ENCODE results near the gene OSTN. TPM values are rescaled to one million over a fixed set of nuclear protein-coding genes. Genes with fewer than 3 reads are reported as not detected.

The OSTN gene
- total RNA-seq, 1 experiment from 2014 or later, result not detected

DNA sequence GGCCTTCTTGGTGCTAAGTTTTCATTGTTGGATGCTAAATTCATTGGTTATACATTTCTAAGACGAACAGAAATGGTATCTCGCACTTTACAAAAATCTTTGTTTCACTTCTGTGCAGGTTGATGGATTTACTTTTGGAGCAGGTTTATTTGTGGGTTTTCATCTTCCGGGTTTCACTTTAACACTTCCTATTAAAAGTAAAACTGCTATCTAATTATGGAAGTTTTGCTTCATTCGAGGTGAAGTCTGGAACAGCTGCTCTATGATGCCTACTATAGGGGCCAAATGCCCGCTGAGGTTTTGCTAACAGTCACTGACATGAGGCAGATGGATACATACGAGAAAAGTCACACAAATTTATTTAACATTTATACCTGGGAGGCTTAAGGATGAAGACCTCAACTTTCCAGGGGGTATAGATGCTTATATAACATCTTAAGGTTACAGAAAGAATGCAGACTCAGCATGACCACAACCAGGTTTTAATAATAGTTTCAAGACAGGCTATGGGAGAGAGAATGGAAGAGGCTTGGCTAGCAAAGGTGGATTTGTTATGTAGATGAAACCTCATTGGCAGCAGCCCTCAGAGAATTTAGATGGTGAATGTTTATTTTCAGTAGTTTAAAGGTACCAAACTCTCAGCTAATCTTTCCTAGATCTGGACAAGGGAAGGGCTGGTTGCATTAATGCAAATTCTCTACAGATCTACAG lies 54.2 kb downstream of the OSTN start:
- Histone ChIP-seq H3K9me2 (replicated peaks; ENCODE audit: insufficient read depth, low read length) (no peaks in the 10 kb centered on the region), H3K4me3 (ENCODE audit: low read length) (no peak overlapping the region), H3K36me3 (ENCODE audit: insufficient read depth, low read length) (no peaks in the 10 kb centered on the region), H3K4me2 (ENCODE audit: low read depth, low read length, poor library complexity, severe bottlenecking) (no peak overlapping the region), H3K9ac (ENCODE audit: low read length) (no peak overlapping the region), H2AFZ (ENCODE audit: low read length) (no peak overlapping the region), H4K20me1 (ENCODE audit: insufficient read depth, low read depth, low read length) (no peaks in the 10 kb centered on the region), H3K4me1 (ENCODE audit: low read length) (no peaks in the 10 kb centered on the region), H3K9me3 (ENCODE audit: low read length) (peaks cover 6% of the 10 kb centered on the region), H3K79me2 (ENCODE audit: low read length) (no peaks in the 10 kb centered on the region), H3K27ac (ENCODE audit: low read length) (no peak overlapping the region), H3K27me3 (ENCODE audit: low read length) (no peaks in the 10 kb centered on the region)
- no peak for DNase-seq

DNA sequence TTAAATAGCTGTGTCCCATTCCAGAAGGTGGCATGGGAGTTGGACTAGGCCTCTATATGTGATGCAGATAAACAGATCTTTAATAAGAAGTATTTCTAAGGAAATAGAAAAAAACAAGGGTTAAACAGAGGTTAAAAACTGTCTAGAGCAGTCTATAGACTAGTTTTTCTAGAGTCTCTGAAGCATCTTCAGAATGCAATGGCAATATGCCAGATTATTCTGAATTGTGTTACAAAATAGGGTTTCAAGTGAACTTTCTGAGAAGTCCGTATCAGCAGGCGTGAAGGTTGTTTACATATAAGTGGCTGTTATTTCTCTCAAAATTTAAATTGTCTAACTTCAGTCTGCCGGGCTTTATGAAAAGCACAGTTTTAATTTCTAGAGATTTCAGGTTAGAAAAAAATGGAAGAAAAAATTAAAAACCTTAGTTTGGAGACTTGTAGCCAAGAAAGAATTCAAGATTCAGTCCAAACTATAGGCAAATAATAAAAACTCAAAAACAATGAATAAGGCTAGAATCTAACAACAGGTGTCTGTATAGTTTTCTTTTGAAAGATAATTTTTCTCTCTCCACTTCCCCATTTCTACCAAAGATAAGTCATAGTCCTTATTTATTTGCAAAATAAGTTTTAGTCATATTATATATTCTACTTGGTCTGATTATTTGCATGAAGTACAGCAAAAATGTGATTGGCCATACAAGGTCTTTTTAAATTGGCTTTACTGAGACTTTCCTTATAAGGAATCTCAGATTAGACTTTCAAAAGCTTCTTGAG lies 55.2 kb downstream of the OSTN start:
- no peak for DNase-seq
- H3K4me3 ChIP-seq (ENCODE audit: low read length), result no peak overlapping the region
- H3K27me3 ChIP-seq (ENCODE audit: low read length), result no peaks in the 10 kb centered on the region
- no peaks in the 10 kb centered on the region for H4K20me1 ChIP-seq (ENCODE audit: insufficient read depth, low read depth, low read length)
- no peak overlapping the region for H3K4me2 ChIP-seq (ENCODE audit: low read depth, low read length, poor library complexity, severe bottlenecking)
- H3K9me2 ChIP-seq (replicated peaks; ENCODE audit: insufficient read depth, low read length), result no peaks in the 10 kb centered on the region
- no peaks in the 10 kb centered on the region for H3K4me1 ChIP-seq (ENCODE audit: low read length)
- H3K9me3 ChIP-seq (ENCODE audit: low read length), result peaks cover 6% of the 10 kb centered on the region
- H2AFZ ChIP-seq (ENCODE audit: low read length), result no peak overlapping the region
- no peaks in the 10 kb centered on the region for H3K36me3 ChIP-seq (ENCODE audit: insufficient read depth, low read length)
- no peaks in the 10 kb centered on the region for H3K79me2 ChIP-seq (ENCODE audit: low read length)
- no peak overlapping the region for H3K9ac ChIP-seq (ENCODE audit: low read length)
- no peak overlapping the region for H3K27ac ChIP-seq (ENCODE audit: low read length)

DNA sequence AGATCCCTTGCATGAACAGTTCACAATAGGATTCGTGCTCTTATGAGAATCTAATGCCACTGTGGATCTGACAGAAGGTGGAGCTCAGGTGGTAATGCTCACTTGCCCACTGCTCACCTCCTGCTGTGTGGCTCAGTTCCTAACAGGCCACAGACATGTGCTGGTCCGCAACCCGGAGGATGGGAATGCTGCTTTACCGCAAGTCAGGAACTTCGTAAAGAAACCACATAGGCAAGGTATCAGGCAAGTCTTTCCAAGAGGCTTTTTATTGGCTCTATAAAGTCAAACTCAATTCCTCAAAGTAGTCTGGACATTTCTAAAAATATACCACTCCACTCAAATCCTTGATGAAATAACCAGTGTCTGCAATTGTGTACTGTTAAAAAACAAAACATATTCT lies 56.1 kb downstream of the OSTN start:
- peaks cover 6% of the 10 kb centered on the region for H3K9me3 ChIP-seq (ENCODE audit: low read length)
- no peak overlapping the region for H3K9ac ChIP-seq (ENCODE audit: low read length)
- no peak overlapping the region for H3K4me3 ChIP-seq (ENCODE audit: low read length)
- no peak overlapping the region for H3K27ac ChIP-seq (ENCODE audit: low read length)
- no peaks in the 10 kb centered on the region for H3K4me1 ChIP-seq (ENCODE audit: low read length)
- no peaks in the 10 kb centered on the region for H3K9me2 ChIP-seq (replicated peaks; ENCODE audit: insufficient read depth, low read length)
- H3K79me2 ChIP-seq (ENCODE audit: low read length), result no peaks in the 10 kb centered on the region
- H3K36me3 ChIP-seq (ENCODE audit: insufficient read depth, low read length), result no peaks in the 10 kb centered on the region
- H3K4me2 ChIP-seq (ENCODE audit: low read depth, low read length, poor library complexity, severe bottlenecking), result no peak overlapping the region
- H2AFZ ChIP-seq (ENCODE audit: low read length), result no peak overlapping the region
- no peaks in the 10 kb centered on the region for H3K27me3 ChIP-seq (ENCODE audit: low read length)
- no peak for DNase-seq
- no peaks in the 10 kb centered on the region for H4K20me1 ChIP-seq (ENCODE audit: insufficient read depth, low read depth, low read length)

DNA sequence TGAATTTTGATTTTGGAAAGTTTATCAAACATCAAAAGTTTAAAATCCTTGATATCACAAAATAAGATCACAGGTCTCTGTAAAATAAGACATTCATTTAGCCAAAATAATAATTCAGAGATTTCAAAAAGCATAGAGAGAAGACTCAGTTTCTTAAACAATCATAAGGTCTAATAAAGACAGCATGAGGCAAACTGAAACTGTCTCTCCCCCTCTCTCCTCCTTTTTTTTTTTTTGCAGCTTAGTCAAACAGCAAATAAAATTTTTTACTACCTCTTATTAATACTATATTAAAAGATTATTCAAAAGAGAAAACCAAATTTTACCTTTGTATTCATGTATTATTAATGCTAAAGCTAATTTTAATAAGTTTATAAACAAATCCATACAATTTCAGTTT lies 57.4 kb downstream of the OSTN start:
- Histone ChIP-seq H3K36me3 (ENCODE audit: insufficient read depth, low read length) (no peaks in the 10 kb centered on the region), H3K9me3 (ENCODE audit: low read length) (peaks cover 11% of the 10 kb centered on the region), H3K27me3 (ENCODE audit: low read length) (no peaks in the 10 kb centered on the region), H3K9ac (ENCODE audit: low read length) (no peak overlapping the region), H3K4me2 (ENCODE audit: low read depth, low read length, poor library complexity, severe bottlenecking) (no peak overlapping the region), H4K20me1 (ENCODE audit: insufficient read depth, low read depth, low read length) (no peaks in the 10 kb centered on the region), H3K4me1 (ENCODE audit: low read length) (no peaks in the 10 kb centered on the region), H3K27ac (ENCODE audit: low read length) (no peak overlapping the region), H3K9me2 (replicated peaks; ENCODE audit: insufficient read depth, low read length) (no peaks in the 10 kb centered on the region), H3K79me2 (ENCODE audit: low read length) (no peaks in the 10 kb centered on the region), H2AFZ (ENCODE audit: low read length) (no peak overlapping the region), H3K4me3 (ENCODE audit: low read length) (no peak overlapping the region)
- no peak for DNase-seq

DNA sequence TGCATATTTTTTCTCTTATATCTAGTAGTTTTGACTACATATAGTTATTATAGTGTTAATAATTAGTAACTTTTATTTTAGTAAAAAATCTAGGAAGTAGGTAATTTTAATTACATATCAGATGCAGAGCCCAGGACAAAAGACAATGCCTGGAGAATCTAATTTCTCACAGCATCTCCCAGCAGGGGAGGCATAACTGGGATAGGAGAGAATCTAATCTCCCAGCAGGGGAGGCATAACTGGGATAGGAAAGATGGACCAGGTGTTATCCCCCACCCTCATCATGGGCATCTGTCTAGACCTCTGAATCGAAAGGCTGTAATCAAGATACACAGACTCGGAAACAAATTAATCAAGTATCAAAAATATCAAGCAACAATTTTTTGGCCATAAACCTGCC lies 58.2 kb downstream of the OSTN start:
- Histone ChIP-seq H3K4me3 (ENCODE audit: low read length) (no peak overlapping the region), H3K9ac (ENCODE audit: low read length) (no peak overlapping the region), H3K9me3 (ENCODE audit: low read length) (peaks cover 13% of the 10 kb centered on the region), H3K27ac (ENCODE audit: low read length) (no peak overlapping the region), H3K27me3 (ENCODE audit: low read length) (no peaks in the 10 kb centered on the region), H3K9me2 (replicated peaks; ENCODE audit: insufficient read depth, low read length) (no peaks in the 10 kb centered on the region), H2AFZ (ENCODE audit: low read length) (no peak overlapping the region), H3K79me2 (ENCODE audit: low read length) (no peaks in the 10 kb centered on the region), H3K36me3 (ENCODE audit: insufficient read depth, low read length) (no peaks in the 10 kb centered on the region), H3K4me1 (ENCODE audit: low read length) (no peaks in the 10 kb centered on the region), H3K4me2 (ENCODE audit: low read depth, low read length, poor library complexity, severe bottlenecking) (no peak overlapping the region), H4K20me1 (ENCODE audit: insufficient read depth, low read depth, low read length) (no peaks in the 10 kb centered on the region)
- DNase-seq, result no peak

DNA sequence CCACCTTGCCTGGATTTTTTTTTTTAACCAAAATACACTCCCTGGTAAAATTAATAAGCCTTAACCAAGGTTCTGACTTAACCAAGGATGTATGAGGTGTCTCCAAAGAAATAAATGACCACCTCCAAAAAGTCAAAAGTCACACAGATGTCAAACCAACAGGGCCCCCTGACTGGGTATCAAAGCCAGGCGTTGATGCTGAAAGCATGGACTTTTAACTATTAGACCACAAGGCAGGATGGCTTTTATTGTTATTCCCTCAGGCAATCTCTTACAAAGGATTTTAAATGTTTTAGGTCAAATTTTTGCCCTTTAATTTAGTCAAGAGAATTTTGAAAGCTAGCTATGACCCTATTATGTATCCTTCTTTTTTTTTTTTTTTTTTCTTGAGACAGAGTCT lies 60.4 kb downstream of the OSTN start:
- Histone ChIP-seq H3K4me1 (ENCODE audit: low read length) (no peaks in the 10 kb centered on the region), H3K4me2 (ENCODE audit: low read depth, low read length, poor library complexity, severe bottlenecking) (no peak overlapping the region)

DNA sequence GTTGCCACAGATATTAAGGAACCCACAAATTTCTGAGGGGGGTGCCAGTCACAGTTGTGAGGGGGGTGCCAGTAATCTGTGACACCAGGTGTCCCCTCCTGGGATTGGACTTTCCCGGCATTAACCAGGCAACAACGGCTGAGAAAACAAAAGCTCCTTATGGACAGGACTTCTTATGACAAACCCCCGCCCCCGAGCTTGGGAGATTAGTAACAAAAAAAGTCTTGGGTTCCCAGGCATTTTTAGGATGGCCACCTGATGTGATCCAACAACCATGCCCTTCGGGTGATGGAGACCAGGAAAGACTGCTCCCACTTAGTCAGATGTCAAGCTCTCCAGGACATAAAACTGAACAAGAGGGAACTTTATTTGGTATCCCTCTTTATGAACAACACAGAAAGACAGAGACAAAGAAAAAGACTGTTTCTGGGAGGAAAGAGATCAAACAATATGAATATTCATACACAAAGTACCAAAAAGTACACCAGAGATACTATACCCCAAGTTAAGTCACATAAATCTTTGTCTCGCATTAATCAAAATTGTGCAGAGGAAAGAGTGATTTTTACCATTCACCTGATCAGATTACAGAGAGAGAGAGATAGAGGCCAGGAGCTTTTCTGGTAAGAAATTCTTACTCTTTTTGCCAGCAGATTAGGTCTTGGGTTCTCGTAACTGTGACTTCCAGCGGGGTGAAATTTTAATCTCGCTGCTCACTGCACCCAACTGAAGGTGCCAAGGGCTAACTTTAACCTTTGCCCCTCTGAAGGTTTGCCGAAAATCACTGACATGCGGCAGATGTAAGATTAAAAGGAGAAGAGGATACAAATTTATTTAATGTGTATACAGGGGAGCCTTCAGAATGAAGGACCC lies 61.6 kb downstream of the OSTN start:
- Histone ChIP-seq H3K36me3 (ENCODE audit: insufficient read depth, low read length) (no peaks in the 10 kb centered on the region), H3K9me3 (ENCODE audit: low read length) (peaks cover 23% of the 10 kb centered on the region), H3K9me2 (replicated peaks; ENCODE audit: insufficient read depth, low read length) (no peaks in the 10 kb centered on the region), H2AFZ (ENCODE audit: low read length) (no peak overlapping the region), H3K27ac (ENCODE audit: low read length) (no peak overlapping the region), H3K4me2 (ENCODE audit: low read depth, low read length, poor library complexity, severe bottlenecking) (no peak overlapping the region), H3K27me3 (ENCODE audit: low read length) (no peaks in the 10 kb centered on the region), H3K4me1 (ENCODE audit: low read length) (no peaks in the 10 kb centered on the region), H4K20me1 (ENCODE audit: insufficient read depth, low read depth, low read length) (no peaks in the 10 kb centered on the region), H3K9ac (ENCODE audit: low read length) (no peak overlapping the region), H3K79me2 (ENCODE audit: low read length) (no peaks in the 10 kb centered on the region), H3K4me3 (ENCODE audit: low read length) (no peak overlapping the region)
- DNase-seq, result no peak

More for the DNA sequence above, 60.4 kb downstream of the OSTN start:
- no peak overlapping the region for H2AFZ ChIP-seq (ENCODE audit: low read length)
- peaks cover 23% of the 10 kb centered on the region for H3K9me3 ChIP-seq (ENCODE audit: low read length)
- no peaks in the 10 kb centered on the region for H3K36me3 ChIP-seq (ENCODE audit: insufficient read depth, low read length)
- H4K20me1 ChIP-seq (ENCODE audit: insufficient read depth, low read depth, low read length), result no peaks in the 10 kb centered on the region
- no peaks in the 10 kb centered on the region for H3K9me2 ChIP-seq (replicated peaks; ENCODE audit: insufficient read depth, low read length)
- no peak overlapping the region for H3K4me3 ChIP-seq (ENCODE audit: low read length)
- no peak for DNase-seq
- no peaks in the 10 kb centered on the region for H3K27me3 ChIP-seq (ENCODE audit: low read length)
- H3K27ac ChIP-seq (ENCODE audit: low read length), result no peak overlapping the region
- no peak overlapping the region for H3K9ac ChIP-seq (ENCODE audit: low read length)
- H3K79me2 ChIP-seq (ENCODE audit: low read length), result no peaks in the 10 kb centered on the region

DNA sequence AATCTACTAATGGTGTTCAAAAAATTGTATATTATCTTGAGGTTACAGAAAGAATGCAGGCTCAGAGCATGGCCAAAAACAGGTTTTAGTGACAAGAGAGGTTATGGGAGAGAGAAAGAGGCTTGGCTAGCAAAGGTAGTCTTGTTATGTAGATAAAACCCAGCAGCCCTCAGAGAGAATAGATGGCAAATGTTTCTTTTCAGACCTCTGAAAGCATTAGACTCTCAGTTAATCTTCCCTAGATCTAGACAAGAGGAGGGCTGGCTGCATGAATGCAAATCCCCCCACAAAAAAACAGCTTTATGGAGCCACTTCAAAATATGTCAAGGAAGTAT lies 62.2 kb downstream of the OSTN start:
- no peak for DNase-seq
- Histone ChIP-seq H3K9ac (ENCODE audit: low read length) (no peak overlapping the region), H3K27ac (ENCODE audit: low read length) (no peak overlapping the region), H3K27me3 (ENCODE audit: low read length) (no peaks in the 10 kb centered on the region), H3K4me3 (ENCODE audit: low read length) (no peak overlapping the region), H3K9me3 (ENCODE audit: low read length) (peaks cover 23% of the 10 kb centered on the region), H3K4me1 (ENCODE audit: low read length) (no peaks in the 10 kb centered on the region), H4K20me1 (ENCODE audit: insufficient read depth, low read depth, low read length) (no peaks in the 10 kb centered on the region), H3K9me2 (replicated peaks; ENCODE audit: insufficient read depth, low read length) (no peaks in the 10 kb centered on the region), H3K4me2 (ENCODE audit: low read depth, low read length, poor library complexity, severe bottlenecking) (no peak overlapping the region), H2AFZ (ENCODE audit: low read length) (no peak overlapping the region), H3K36me3 (ENCODE audit: insufficient read depth, low read length) (no peaks in the 10 kb centered on the region), H3K79me2 (ENCODE audit: low read length) (no peaks in the 10 kb centered on the region)
